PC-3 (cell line): ENCODE results near the gene CDKL4. TPM values are rescaled to one million over a fixed set of nuclear protein-coding genes. Genes with fewer than 3 reads are reported as not detected.
"Not testable (repeated sequence)": the region's sequence is repeated elsewhere in the genome, so short reads cannot be mapped to it uniquely, and the experiment has no call there.

Experiments
- ATAC-seq: fragments of 200-7000 bp; cut with Tn5 transposase; 2 replicates; pipeline ENCODE4 v1.9.1; 2020; ENCODE audit warnings: mild to moderate bottlenecking, moderate library complexity
- BruUV-seq: library from RNA; stranded (reverse); fragments of 400-500 nt; replicated peaks from 2 replicates; lab custom pipeline; 2021; lab: Mats Ljungman, UMichigan
- CTCF ChIA-PET: fragments of 300-600 bp; sonication (Branson Sonifier 250); formaldehyde crosslinking; loops from one replicate; lab custom pipeline; 2022; ENCODE audit warnings: antibody characterized with exemption; lab: Charles Lee
- POLR2A ChIA-PET: fragments of 300-600 bp; sonication (Branson Sonifier 250); formaldehyde crosslinking; loops from one replicate; lab custom pipeline; 2022; ENCODE audit warnings: antibody characterized with exemption; ENCODE audit not compliant: unreplicated experiment; lab: Charles Lee
- DNase-seq: peaks from one replicate; pipeline ENCODE4 v3.0.0-alpha.2; 2015
- H2AFZ ChIP-seq: fragments of 300-600 bp; sonication (generic); 2 replicates; pipeline ENCODE4 v1.6.0; 2016; ENCODE audit warnings: antibody characterized with exemption, low read length
- H3F3A ChIP-seq: fragments of 300-600 bp; sonication (generic); one replicate; pipeline ENCODE4 v1.6.0; 2017; ENCODE audit warnings: antibody characterized with exemption, low read length, control low read depth, mild to moderate bottlenecking; ENCODE audit not compliant: unreplicated experiment
- H3K27ac ChIP-seq: fragments of 300-600 bp; sonication (generic); 2 replicates; pipeline ENCODE4 v1.5.1; 2016; ENCODE audit warnings: mild to moderate bottlenecking, low read length
- H3K27me3 ChIP-seq: fragments of 300-600 bp; sonication (generic); 2 replicates; pipeline ENCODE4 v1.6.1; 2016; ENCODE audit warnings: low read length, mixed read lengths
- H3K36me3 ChIP-seq: fragments of 300-600 bp; sonication (generic); 2 replicates; pipeline ENCODE4 v1.6.1; 2016; ENCODE audit warnings: low read depth, mixed run types, low read length, mixed read lengths
- H3K4me1 ChIP-seq: fragments of 300-600 bp; sonication (generic); 2 replicates; pipeline ENCODE4 v1.5.1; 2016; ENCODE audit warnings: low read length; ENCODE audit not compliant: insufficient read depth
- H3K4me2 ChIP-seq: fragments of 300-600 bp; sonication (generic); 2 replicates; pipeline ENCODE4 v1.6.0; 2016; ENCODE audit warnings: low read length
- H3K4me3 ChIP-seq: fragments of 300-600 bp; sonication (generic); 2 replicates; pipeline ENCODE4 v1.5.1; 2016; ENCODE audit warnings: mild to moderate bottlenecking, low read length, mixed read lengths
- H3K79me2 ChIP-seq: fragments of 300-600 bp; sonication (generic); 2 replicates; pipeline ENCODE4 v1.6.1; 2017; ENCODE audit warnings: low read length, mixed read lengths
- H3K9ac ChIP-seq: fragments of 300-600 bp; sonication (generic); 2 replicates; pipeline ENCODE4 v1.6.0; 2016; ENCODE audit warnings: mild to moderate bottlenecking, low read length
- H3K9me2 ChIP-seq: fragments of 300-600 bp; sonication (generic); replicated peaks from 2 replicates; pipeline ENCODE4 v1.6.1; 2016; ENCODE audit warnings: mixed run types, low read length, mixed read lengths
- H3K9me3 ChIP-seq: fragments of 300-600 bp; sonication (generic); 2 replicates; pipeline ENCODE4 v1.6.1; 2016; ENCODE audit warnings: low read length, mixed read lengths
- H4K20me1 ChIP-seq: fragments of 300-600 bp; sonication (generic); 2 replicates; pipeline ENCODE4 v1.6.1; 2016; ENCODE audit warnings: low read length, mixed read lengths
- CTCF ChIP-seq: fragments of 300-600 bp; sonication (generic); conservative IDR thresholded peaks from 2 replicates; pipeline ENCODE4 v1.5.1; 2017; ENCODE audit warnings: antibody characterized with exemption, low read depth, mild to moderate bottlenecking, low read length
- EZH2 ChIP-seq: fragments of 300-600 bp; sonication (generic); IDR thresholded peaks from one replicate; pipeline ENCODE4 v1.6.1; 2017; ENCODE audit warnings: antibody characterized with exemption, mild to moderate bottlenecking, low read length; ENCODE audit not compliant: unreplicated experiment
- EZH2phosphoT487 ChIP-seq: fragments of 300-600 bp; sonication (generic); IDR thresholded peaks from 2 replicates; pipeline ENCODE4 v1.6.1; 2018; ENCODE audit warnings: mild to moderate bottlenecking, antibody characterized with exemption, low read length, borderline replicate concordance
- intact Hi-C: fragments of 100-400 bp; cut with micrococcal nuclease; formaldehyde crosslinking; loops from 2 replicates; pipeline ENCODE4 v1.9.0; 2023
- total RNA-seq: library from RNA; depleted of rRNA; stranded (reverse); fragments of >200 nt; gene quantifications from 2 replicates; pipeline ENCODE4 v1.2.3, GENCODE V29; 2014

CDKL4 gene
- total RNA-seq, 1 experiment from 2014 or later, result 0.07 TPM

GRCh38 chr2:39141334-39142271 is 102.2 kb downstream of the CDKL4 start:
- Histone ChIP-seq H3K4me3 (peak overlapping the region; percentile 2; the same call in 1 of the 2 replicates), H3K9me3 (no peaks in the 10 kb centered on the region), H3K4me1 (peaks cover 15% of the 10 kb centered on the region), H3K36me3 (no peaks in the 10 kb centered on the region), H3K79me2 (no peaks in the 10 kb centered on the region), H3K27me3 (no peaks in the 10 kb centered on the region), H3K4me2 (peak overlapping the region; percentile 57), H3K9ac (no peak overlapping the region), H2AFZ (peak overlapping the region; percentile 40), H3K9me2 (no peaks in the 10 kb centered on the region), H3F3A (no peaks in the 10 kb centered on the region), H4K20me1 (no peaks in the 10 kb centered on the region), H3K27ac (peak overlapping the region; percentile 1; the same call in 1 of the 2 replicates)
- ATAC-seq (peak; percentile 89), DNase-seq (peak; percentile 77)
- POLR2A ChIA-PET, result interaction anchor here (0.7 kb wide), 1 partner anchor 21 kb away, joined by 3 read pairs; the partner anchor contains the start of gene SOS1
- TF ChIP-seq CTCF, result no peak
- no peak for TF ChIP-seq EZH2phosphoT487
- TF ChIP-seq EZH2, result no peak
- CTCF ChIA-PET, result no interaction called here
- BruUV-seq, result no TSS peak
- intact Hi-C loops, result no loop called here

- intact Hi-C loops, POLR2A ChIA-PET, H3K4me3 ChIP-seq, H4K20me1 ChIP-seq, BruUV-seq, H3K36me3 ChIP-seq, H3K79me2 ChIP-seq, H3K9me2 ChIP-seq, H3K27ac ChIP-seq, CTCF ChIA-PET, H3K9ac ChIP-seq, DNase-seq, H3K9me3 ChIP-seq, H3F3A ChIP-seq, H2AFZ ChIP-seq, H3K27me3 ChIP-seq, ATAC-seq: not testable (repeated sequence)
- Histone ChIP-seq H3K4me1 (peaks cover 15% of the 10 kb centered on the region), H3K4me2 (peak overlapping the region; percentile 57; the same call in 1 of the 2 replicates)
Measured at GRCh38 chr2:39140948-39141333, 102.8 kb downstream of the CDKL4 start.

GRCh38 chr2:39140322-39140847 is 103.4 kb downstream of the CDKL4 start:
- ATAC-seq, result no peak
- Histone ChIP-seq H3K9ac (no peak overlapping the region), H3K36me3 (no peaks in the 10 kb centered on the region), H3K9me3 (no peaks in the 10 kb centered on the region), H4K20me1 (no peaks in the 10 kb centered on the region), H2AFZ (no peak overlapping the region), H3K4me3 (no peak overlapping the region), H3K27me3 (no peaks in the 10 kb centered on the region), H3K4me2 (no peak overlapping the region), H3K79me2 (no peaks in the 10 kb centered on the region), H3F3A (no peaks in the 10 kb centered on the region), H3K9me2 (no peaks in the 10 kb centered on the region), H3K27ac (no peak overlapping the region), H3K4me1 (peaks cover 15% of the 10 kb centered on the region)
- intact Hi-C loops, result no loop called here
- POLR2A ChIA-PET, result no interaction called here
- CTCF ChIA-PET, result no interaction called here
- no TSS peak for BruUV-seq
- no peak for DNase-seq
- TF ChIP-seq EZH2 (no peak), CTCF (no peak), EZH2phosphoT487 (no peak)
